Measurements from ENCODE around the gene TBC1D23. TPM values are rescaled to one million over a fixed set of nuclear protein-coding genes. Genes with fewer than 3 reads are reported as not detected.
"Not testable (repeated sequence)": the region's sequence is repeated elsewhere in the genome, so short reads cannot be mapped to it uniquely, and the experiment has no call there.

Gene TBC1D23
- polyA plus RNA-seq, 5 donors = 30.7 to 45.0 (median 38.4) TPM

- peak; percentile 65 to 77 for DNase-seq
These were observed 6.5 kb upstream of the TBC1D23 start for GRCh38 chr3:100254168-100254777.

DNA sequence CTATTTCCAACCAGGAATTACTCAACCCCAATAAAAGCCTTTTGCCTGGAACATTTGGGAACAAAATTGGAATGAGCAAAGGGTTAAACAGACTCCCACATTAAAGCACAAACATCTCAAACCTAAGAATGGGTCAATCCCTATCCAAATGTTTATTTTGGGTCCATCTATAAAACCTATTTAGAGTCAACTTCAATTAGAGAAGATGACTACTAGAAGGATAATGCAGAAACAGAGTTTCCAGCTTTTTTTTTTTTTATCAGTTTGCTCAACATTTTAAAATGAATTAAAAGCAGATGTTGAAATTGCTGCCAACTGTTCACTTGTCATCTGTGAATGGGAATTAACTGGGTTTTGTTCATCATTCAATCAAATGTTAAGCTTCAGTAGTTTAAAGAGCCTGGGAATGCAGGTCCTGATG, 4.1 kb upstream of the TBC1D23 start:
- DNase-seq = no peak

DNA sequence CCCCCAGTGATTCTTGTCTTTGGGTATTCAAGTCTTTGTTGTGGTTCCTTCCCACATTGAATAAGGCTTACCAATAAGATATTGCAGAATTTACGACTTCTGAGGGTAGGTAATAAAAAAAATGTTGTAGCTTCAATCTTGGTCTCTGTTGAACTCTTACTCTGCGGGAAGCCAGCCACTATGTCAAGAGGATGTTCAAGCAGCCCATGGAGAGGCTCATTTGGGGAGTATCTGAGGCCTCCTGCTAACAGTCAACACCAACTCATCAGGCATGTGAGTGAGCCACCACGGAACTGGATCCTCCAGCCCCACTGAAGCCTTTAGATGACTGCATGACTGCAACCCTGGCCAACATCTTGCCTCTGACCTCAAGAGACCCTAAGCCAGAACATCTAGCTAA, 3.2 kb upstream of the TBC1D23 start:
- no peak for DNase-seq

DNA sequence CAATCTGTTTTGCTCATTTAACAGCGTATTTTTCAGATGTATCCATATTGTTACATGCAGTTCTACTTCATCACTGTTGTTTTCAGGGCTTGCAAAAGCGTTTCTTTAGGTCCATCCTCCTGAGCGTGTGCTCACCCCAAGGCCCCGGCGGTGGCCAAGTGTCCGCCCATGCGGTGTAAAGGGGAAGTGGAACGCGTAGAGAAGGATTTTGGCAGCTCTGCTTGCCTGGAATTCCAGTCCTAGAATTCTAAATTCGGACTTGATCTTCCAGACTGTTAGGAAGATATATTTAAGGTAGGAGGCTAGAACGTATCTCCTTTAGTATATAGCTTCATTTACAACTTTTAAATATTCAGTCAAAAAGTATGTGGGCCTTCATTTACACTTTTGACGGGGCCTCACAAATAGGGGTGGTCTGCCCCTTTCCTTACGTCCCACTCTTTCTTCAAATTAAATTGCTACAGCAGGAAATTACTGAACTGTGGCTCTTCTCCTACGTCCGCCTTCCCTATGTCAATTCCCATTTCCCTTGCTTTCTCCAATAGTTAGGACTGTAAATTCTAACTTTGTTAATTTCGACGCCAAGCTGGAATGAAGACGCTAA, 609 bp upstream of the TBC1D23 start:
- no peak for DNase-seq

- peak in 1 of 2 donors; percentile 14 for DNase-seq
These were observed 702 bp downstream of the TBC1D23 start for GRCh38 chr3:100261485-100261903.

DNA sequence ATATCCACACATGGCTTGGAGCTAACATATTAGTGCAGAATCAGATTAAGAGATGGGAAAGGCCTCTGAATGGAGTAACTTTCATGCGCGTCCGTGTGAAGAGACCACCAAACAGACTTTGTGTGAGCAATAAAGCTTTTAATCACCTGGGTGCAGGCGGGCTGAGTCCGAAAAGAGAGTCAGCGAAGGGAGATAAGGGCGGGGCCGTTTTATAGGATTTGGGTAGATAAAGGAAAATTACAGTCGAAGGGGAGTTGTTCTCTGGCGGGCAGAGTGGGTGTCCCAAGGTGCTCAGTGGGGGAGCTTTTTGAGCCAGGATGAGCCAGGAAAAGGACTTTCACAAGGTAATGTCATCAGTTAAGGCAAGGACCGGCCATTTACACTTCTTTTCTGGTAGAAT, 2.1 kb downstream of the TBC1D23 start:
- not testable (repeated sequence) for DNase-seq

- DNase-seq = no peak
These were observed 2.8 kb downstream of the TBC1D23 start for GRCh38 chr3:100263583-100263982.

- DNase-seq = no peak
These were observed 3.5 kb downstream of the TBC1D23 start for GRCh38 chr3:100264242-100264641.

- DNase-seq = no peak
These were observed 4.2 kb downstream of the TBC1D23 start for GRCh38 chr3:100265016-100265415.

GRCh38 chr3:100266531-100266930, 5.7 kb downstream of the TBC1D23 start:
- no peak for DNase-seq

DNA sequence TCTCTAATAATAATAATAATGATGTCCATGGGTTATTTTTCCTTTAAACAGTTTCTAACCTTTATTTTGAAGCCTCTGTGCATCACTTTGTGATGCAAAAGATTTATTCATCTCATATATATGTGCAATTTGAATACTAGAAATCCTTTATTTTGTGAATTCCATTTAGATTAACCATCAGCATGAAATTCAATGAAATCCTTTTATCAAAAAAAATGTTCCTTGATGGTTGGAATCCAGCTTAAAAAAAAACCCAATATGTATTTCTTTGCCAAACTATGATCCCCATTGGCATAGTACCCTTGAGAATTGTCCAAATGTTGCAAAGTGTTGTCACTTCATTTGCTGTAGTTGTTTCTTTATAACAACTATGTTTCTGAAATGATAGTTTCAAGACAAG, 7.4 kb downstream of the TBC1D23 start:
- DNase-seq = no peak

GRCh38 chr3:100269001-100269400, 8.2 kb downstream of the TBC1D23 start:
- no peak for DNase-seq

- no peak for DNase-seq
These were observed 8.8 kb downstream of the TBC1D23 start for GRCh38 chr3:100269410-100270214.

GRCh38 chr3:100270215-100270583, 9.4 kb downstream of the TBC1D23 start:
- DNase-seq = no peak

DNA sequence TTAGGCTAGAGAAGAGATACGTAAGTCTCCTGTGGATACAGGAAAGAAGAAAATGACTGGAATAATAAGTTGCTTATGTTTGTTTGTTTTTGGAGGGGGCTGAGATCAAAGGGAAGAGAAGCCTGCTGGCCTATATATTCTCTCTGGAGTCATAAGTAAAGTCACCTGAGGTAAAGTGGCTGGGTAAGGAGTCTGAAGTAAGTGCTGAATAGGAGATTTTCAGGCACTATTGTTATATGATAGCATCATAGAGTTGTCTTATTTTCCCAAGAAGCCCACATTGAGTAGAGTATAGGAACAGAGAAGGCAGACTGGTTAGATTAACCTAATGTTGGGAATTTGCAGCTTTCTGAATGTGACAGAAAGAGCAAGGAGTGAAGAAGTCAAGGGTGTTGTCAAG, 10.7 kb downstream of the TBC1D23 start:
- no peak for DNase-seq

- not testable (repeated sequence) for DNase-seq
These were observed 12.2 kb downstream of the TBC1D23 start for GRCh38 chr3:100272797-100273611.

GRCh38 chr3:100274361-100274760, 13.6 kb downstream of the TBC1D23 start:
- no peak for DNase-seq

DNA sequence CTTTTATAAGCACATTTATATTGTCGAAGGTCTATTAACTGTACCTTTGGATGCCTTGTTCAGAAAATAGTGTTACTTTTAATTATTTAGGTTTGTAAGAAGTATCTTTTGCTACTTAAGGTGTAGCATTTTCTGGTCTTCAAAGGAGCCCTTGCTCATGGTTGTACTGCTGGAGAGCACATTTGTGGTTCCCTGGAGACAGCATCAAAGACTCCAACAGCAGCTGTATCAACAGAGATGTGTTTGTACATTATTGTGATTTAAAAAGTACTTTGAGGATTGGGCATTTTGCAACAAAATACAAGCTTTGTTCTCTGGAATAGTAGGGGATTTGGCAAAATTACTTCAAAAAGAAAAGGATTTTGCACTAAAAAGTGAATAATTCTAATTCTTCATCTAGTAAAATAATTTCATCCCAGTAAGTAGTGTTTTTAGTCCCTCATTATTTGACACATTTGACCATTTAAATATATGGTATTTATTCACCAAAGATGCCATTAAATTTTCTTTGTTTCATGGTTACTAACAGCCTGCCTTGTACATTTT, 16.5 kb downstream of the TBC1D23 start:
- no peak for DNase-seq

DNA sequence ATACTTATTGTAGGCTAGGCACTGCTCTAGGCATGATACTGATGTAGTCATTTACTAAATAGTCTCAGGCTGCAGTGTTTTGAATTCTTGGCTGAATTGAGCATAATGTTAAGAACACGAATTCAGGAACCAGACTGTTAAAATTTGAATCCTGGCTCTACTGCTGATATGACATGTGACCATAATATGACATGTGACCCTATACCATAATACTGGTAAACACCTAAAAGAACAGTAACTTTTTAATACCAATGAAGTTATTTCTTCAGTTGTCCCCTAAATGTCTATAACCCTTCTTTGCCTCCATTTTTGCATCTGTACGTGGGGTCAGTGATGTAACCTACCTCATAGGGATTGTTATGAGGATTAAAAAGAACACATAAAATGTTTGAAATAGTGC, 18.1 kb downstream of the TBC1D23 start:
- no peak for DNase-seq

DNA sequence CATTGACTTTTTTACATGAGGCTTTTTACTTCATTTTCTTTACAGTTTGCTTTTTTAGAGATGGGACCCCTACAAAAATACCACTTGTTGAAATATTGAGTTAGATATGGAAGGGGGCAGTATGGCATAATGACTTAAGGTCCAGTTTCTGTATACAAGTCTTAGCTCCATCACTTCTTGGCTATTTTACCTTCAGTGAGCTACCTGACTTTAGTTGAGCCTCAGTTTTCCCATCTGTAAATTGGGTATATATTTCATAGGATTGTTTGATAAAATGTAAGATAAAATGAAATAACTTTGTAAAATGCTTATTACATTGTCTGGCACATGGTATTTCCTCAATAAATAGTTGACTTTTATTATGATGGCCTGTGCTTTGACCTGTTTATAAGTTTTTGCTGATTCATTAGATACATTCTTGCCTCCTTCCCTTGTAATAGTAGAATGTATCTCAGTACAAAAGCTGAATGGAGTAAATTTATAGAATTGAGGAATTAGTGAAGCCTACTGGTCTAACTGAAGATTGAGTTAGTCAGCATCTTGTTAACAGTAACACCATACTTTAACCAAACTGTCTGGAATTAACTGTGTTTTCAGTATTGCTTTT, 27.6 kb downstream of the TBC1D23 start:
- no peak for DNase-seq

GRCh38 chr3:100289339-100289738, 28.5 kb downstream of the TBC1D23 start:
- DNase-seq = no peak

All from right lung (tissue), 5 donors.